OCI-LY1 (cell line): ENCODE results near the gene SPRED2.
A peak's percentile ranks its signal among the peaks of the same experiment; 100 is the strongest.

ENCODE experiments used
- H2AFZ ChIP-seq: fragments of 200-600 bp; sonication (generic), shearing (Covaris generic); 2 replicates; pipeline ENCODE4 v1.6.0; 2014; ENCODE audit warnings: antibody characterized with exemption, mild to moderate bottlenecking, low read length
- H3F3A ChIP-seq: fragments of 200-600 bp; sonication (generic), shearing (Covaris generic); 2 replicates; pipeline ENCODE4 v1.6.0; 2014; ENCODE audit warnings: mild to moderate bottlenecking, antibody characterized with exemption, low read length, moderate library complexity; ENCODE audit not compliant: insufficient read depth
- H3K27ac ChIP-seq: fragments of 200-600 bp; sonication (generic); 2 replicates; pipeline ENCODE4 v1.5.1; 2014; ENCODE audit warnings: low read length, mixed run types, mild to moderate bottlenecking, low read depth; ENCODE audit not compliant: poor library complexity, severe bottlenecking
- H3K27me3 ChIP-seq: fragments of 200-600 bp; sonication (generic); 2 replicates; pipeline ENCODE4 v1.6.0; 2014; ENCODE audit warnings: antibody characterized with exemption, mild to moderate bottlenecking, low read length, moderate library complexity; ENCODE audit not compliant: insufficient read depth
- H3K36me3 ChIP-seq: fragments of 200-600 bp; sonication (generic); 2 replicates; pipeline ENCODE4 v1.6.1; 2014; ENCODE audit warnings: mild to moderate bottlenecking, antibody characterized with exemption, low read length, moderate library complexity, mixed read lengths; ENCODE audit not compliant: insufficient read depth
- H3K4me1 ChIP-seq: fragments of 200-600 bp; sonication (generic); 2 replicates; pipeline ENCODE4 v1.5.1; 2014; ENCODE audit warnings: mild to moderate bottlenecking, low read length, moderate library complexity; ENCODE audit not compliant: insufficient read depth, severe bottlenecking
- H3K4me2 ChIP-seq: fragments of 200-600 bp; sonication (generic), shearing (Covaris generic); 2 replicates; pipeline ENCODE4 v1.6.1; 2014; ENCODE audit warnings: low read length
- H3K4me3 ChIP-seq: fragments of 200-600 bp; sonication (generic); 2 replicates; pipeline ENCODE4 v1.5.1; 2014; ENCODE audit warnings: low read length, low read depth, mild to moderate bottlenecking, mixed read lengths; ENCODE audit not compliant: poor library complexity, severe bottlenecking
- H3K79me2 ChIP-seq: fragments of 200-600 bp; shearing (Covaris generic); 2 replicates; pipeline ENCODE4 v1.6.1; 2016; ENCODE audit warnings: mixed run types, low read length, mixed read lengths; ENCODE audit not compliant: insufficient read depth
- H3K9ac ChIP-seq: fragments of 200-600 bp; sonication (generic), shearing (Covaris generic); 2 replicates; pipeline ENCODE4 v1.6.1; 2014; ENCODE audit warnings: mild to moderate bottlenecking, low read length, mixed read lengths
- H3K9me2 ChIP-seq: fragments of 200-600 bp; sonication (generic), shearing (Covaris generic); 2 replicates; pipeline ENCODE4 v1.6.1; 2014; ENCODE audit warnings: low read depth, mild to moderate bottlenecking, low read length, mixed read lengths
- H3K9me3 ChIP-seq: fragments of 200-600 bp; shearing (Covaris generic); 2 replicates; pipeline ENCODE4 v1.6.1; 2014; ENCODE audit warnings: low read length, mixed read lengths
- H4K20me1 ChIP-seq: fragments of 200-600 bp; sonication (generic), shearing (Covaris generic); 2 replicates; pipeline ENCODE4 v1.6.0; 2016; ENCODE audit warnings: mild to moderate bottlenecking, low read length; ENCODE audit not compliant: insufficient read depth
- CTCF ChIP-seq: fragments of 200-600 bp; sonication (generic), shearing (Covaris generic); IDR thresholded peaks from 2 replicates; pipeline ENCODE4 v1.5.1; 2017; ENCODE audit warnings: mild to moderate bottlenecking, antibody characterized with exemption, low read length, moderate library complexity, mixed read lengths
- EZH2 ChIP-seq: fragments of 200-600 bp; sonication (generic), shearing (Covaris generic); IDR thresholded peaks from 2 replicates; pipeline ENCODE4 v1.8.0; 2017; ENCODE audit warnings: borderline replicate concordance, mixed run types, mild to moderate bottlenecking, antibody characterized with exemption, low read length, moderate library complexity, mixed read lengths

The SPRED2 gene

GRCh38 chr2:65409045-65409444 is 23.4 kb downstream of the SPRED2 start:
- no peaks in the 10 kb centered on the region for H4K20me1 ChIP-seq

GRCh38 chr2:65407240-65407639 is 25.2 kb downstream of the SPRED2 start:
- TF ChIP-seq EZH2: no peak
- TF ChIP-seq CTCF: no peak
- Histone ChIP-seq H3K4me3 (peak overlapping the region; percentile 33), H3K4me1 (peaks cover 84% of the 10 kb centered on the region), H3F3A (no peaks in the 10 kb centered on the region), H3K27ac (peak overlapping the region; percentile 86), H2AFZ (no peak overlapping the region), H3K9me2 (no peaks in the 10 kb centered on the region), H3K27me3 (no peaks in the 10 kb centered on the region), H3K9ac (peak overlapping the region; percentile 9; the same call in 1 of the 2 replicates), H3K9me3 (no peaks in the 10 kb centered on the region), H3K4me2 (peak overlapping the region; percentile 52; the same call in 1 of the 2 replicates), H3K79me2 (peaks cover 46% of the 10 kb centered on the region), H3K36me3 (no peaks in the 10 kb centered on the region), H4K20me1 (no peaks in the 10 kb centered on the region)

More at GRCh38 chr2:65409045-65409444, 23.4 kb downstream of the SPRED2 start:
- H3K27me3 ChIP-seq: no peaks in the 10 kb centered on the region
- no peak overlapping the region for H3K9ac ChIP-seq
- no peaks in the 10 kb centered on the region for H3F3A ChIP-seq
- peaks cover 39% of the 10 kb centered on the region for H3K79me2 ChIP-seq
- H3K4me3 ChIP-seq: no peak overlapping the region
- TF ChIP-seq EZH2 (no peak), CTCF (no peak)
- H3K4me2 ChIP-seq: peak overlapping the region; percentile 1; the same call in 1 of the 2 replicates
- peaks cover 84% of the 10 kb centered on the region for H3K4me1 ChIP-seq
- H2AFZ ChIP-seq: no peak overlapping the region
- peak overlapping the region; percentile 86 for H3K27ac ChIP-seq
- no peaks in the 10 kb centered on the region for H3K36me3 ChIP-seq
- no peaks in the 10 kb centered on the region for H3K9me2 ChIP-seq
- H3K9me3 ChIP-seq: no peaks in the 10 kb centered on the region

- peaks cover 59% of the 10 kb centered on the region for H3K79me2 ChIP-seq
- H3K9ac ChIP-seq: peak overlapping the region; percentile 52; the same call in 1 of the 2 replicates
- H3K9me3 ChIP-seq: no peaks in the 10 kb centered on the region
- H4K20me1 ChIP-seq: no peaks in the 10 kb centered on the region
- no peaks in the 10 kb centered on the region for H3K27me3 ChIP-seq
- TF ChIP-seq CTCF: no peak
- TF ChIP-seq EZH2: no peak
- no peak overlapping the region for H2AFZ ChIP-seq
- H3K36me3 ChIP-seq: no peaks in the 10 kb centered on the region
- no peaks in the 10 kb centered on the region for H3K9me2 ChIP-seq
- H3K27ac ChIP-seq: peak overlapping the region; percentile 86
- H3K4me1 ChIP-seq: peaks cover 91% of the 10 kb centered on the region
- H3K4me3 ChIP-seq: no peak overlapping the region
- no peaks in the 10 kb centered on the region for H3F3A ChIP-seq
- H3K4me2 ChIP-seq: peak overlapping the region; percentile 51; the same call in 1 of the 2 replicates
These were observed 27.3 kb downstream of the SPRED2 start for GRCh38 chr2:65404988-65405697.
